Right lobe of liver (tissue), 6 donors: ENCODE measurements around the gene SUMO1. TPM values are rescaled to one million over a fixed set of nuclear protein-coding genes. Genes with fewer than 3 reads are reported as not detected.

Experiments used
- ATAC-seq, 4 donors: fragments of 200-7000 bp; cut with Tn5 transposase; one replicate each; pipeline ENCODE4 v1.9.1; 2020; ENCODE audit warnings: mild to moderate bottlenecking in 4 of 4, moderate library complexity in 4 of 4
- DNase-seq, 3 donors: peaks; one replicate each; pipeline ENCODE4 v3.0.0-alpha.2; 2020
- H3K27ac ChIP-seq, 3 donors: fragments of 200-600 bp; one replicate each; pipeline ENCODE4 v1.8.0; 2022
- H3K27me3 ChIP-seq, 2 donors: fragments of 200-600 bp; one replicate each; pipeline ENCODE4 v1.8.0; 2022
- H3K36me3 ChIP-seq, 4 donors: fragments of 200-600 bp; sonication (generic) in 1 of 4; one replicate each; pipeline versions ENCODE4 v1.5.1 to v1.8.0; 2017 to 2022; ENCODE audit warnings: control low read depth in 1 of 4
- H3K4me1 ChIP-seq, 4 donors: fragments of 200-600 bp; sonication (generic) in 1 of 4; one replicate each; pipeline versions ENCODE4 v1.5.1 to v1.8.0; 2017 to 2022; ENCODE audit warnings: control low read depth in 1 of 4
- H3K4me3 ChIP-seq, 3 donors: fragments of 200-600 bp; one replicate each; pipeline ENCODE4 v1.8.0; 2022
- H3K9me3 ChIP-seq, 4 donors: fragments of 200-600 bp; sonication (generic) in 1 of 4; one replicate each; pipeline versions ENCODE4 v1.5.1 to v1.8.0; 2017 to 2022; ENCODE audit warnings: control low read depth in 1 of 4
- POLR2A ChIP-seq: fragments of 450-650 bp; IDR thresholded peaks from one replicate; pipeline ENCODE4 v1.6.1; 2017; ENCODE audit warnings: antibody characterized with exemption, mild to moderate bottlenecking
- WGBS: methylation state at CpG from one replicate; pipeline ENCODE4 v1.1.6; 2018; ENCODE audit warnings: low coverage, low lambda C conversion rate; ENCODE audit not compliant: insufficient coverage; ENCODE audit errors: missing lambda C conversion rate; 5-methylcytosine and 5-hydroxymethylcytosine counted together
- intact Hi-C, 2 donors: fragments of 100-400 bp; cut with DNase I; formaldehyde crosslinking; loops; one replicate each; pipeline versions ENCODE4 v1.11.2 to v1.14.1; 2022
- total RNA-seq, 6 experiments: library from RNA; depleted of rRNA in 2 of 6; stranded (reverse); fragments of >200 nt in 2 of 6; fragmentation: NEBNext Ultra II Directional in 3 of 6; extraction: Animal tissue kit (Norgen Biotek cat#: 25700) in 3 of 6; gene quantifications; one replicate each; pipeline versions ENCODE4 v1.1.0 to v1.2.4, GENCODE V29; 2016 to 2023
- TF ChIP-seq, protein P1 (sequence below), 4 donors: fragments of 200-600 bp in 3 of 4; fragments of 450-650 bp in 1 of 4; IDR thresholded peaks; one replicate each; pipeline versions ENCODE4 v1.5.1 to v1.8.0; 2016 to 2022; ENCODE audit warnings: antibody characterized with exemption in 4 of 4, mild to moderate bottlenecking in 2 of 4
- donor health status: DM: no; HTN: yes; CAD: no.
- donor health status: DM: no; HTN: no; CAD: no.
- donor health status: DM: no; HTN: no; CAD: no.
- donor health status: DM: no; HTN: yes; CAD: no.
- donor health status: DM: no; HTN: yes; CAD: no.

The SUMO1 gene
- total RNA-seq, 6 experiments from 2014 or later, result 43.3 to 70.8 (median 55.0) TPM

DNA sequence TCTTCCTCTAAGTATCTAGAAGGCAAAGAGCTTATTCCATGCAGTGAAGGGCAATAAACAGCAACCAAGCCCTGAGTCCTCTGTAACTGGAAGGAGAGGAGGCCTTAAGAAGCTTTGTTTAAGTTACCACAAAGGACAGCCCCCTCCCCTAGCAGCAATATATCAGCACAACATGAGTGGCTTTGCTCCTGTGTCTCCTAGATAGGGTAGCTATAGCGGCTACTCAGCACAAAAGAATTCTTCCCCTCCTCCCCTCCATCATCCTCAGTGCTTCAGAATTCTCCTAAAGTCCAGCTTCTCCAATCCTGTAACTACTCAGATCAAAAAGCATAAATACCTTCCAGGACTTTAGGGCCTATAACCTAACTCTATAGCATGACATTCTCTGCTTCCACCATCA lies 16.5 kb downstream of the SUMO1 start:
- DNase-seq (no peak), ATAC-seq (no peak)
- H3K36me3 ChIP-seq, result peaks cover 0 to 8% (median 2%) of the 10 kb centered on the region in 4 donors
- no peaks in the 10 kb centered on the region for H3K4me1 ChIP-seq
- H3K9me3 ChIP-seq, result no peaks in the 10 kb centered on the region
- TF ChIP-seq, protein P1, sequence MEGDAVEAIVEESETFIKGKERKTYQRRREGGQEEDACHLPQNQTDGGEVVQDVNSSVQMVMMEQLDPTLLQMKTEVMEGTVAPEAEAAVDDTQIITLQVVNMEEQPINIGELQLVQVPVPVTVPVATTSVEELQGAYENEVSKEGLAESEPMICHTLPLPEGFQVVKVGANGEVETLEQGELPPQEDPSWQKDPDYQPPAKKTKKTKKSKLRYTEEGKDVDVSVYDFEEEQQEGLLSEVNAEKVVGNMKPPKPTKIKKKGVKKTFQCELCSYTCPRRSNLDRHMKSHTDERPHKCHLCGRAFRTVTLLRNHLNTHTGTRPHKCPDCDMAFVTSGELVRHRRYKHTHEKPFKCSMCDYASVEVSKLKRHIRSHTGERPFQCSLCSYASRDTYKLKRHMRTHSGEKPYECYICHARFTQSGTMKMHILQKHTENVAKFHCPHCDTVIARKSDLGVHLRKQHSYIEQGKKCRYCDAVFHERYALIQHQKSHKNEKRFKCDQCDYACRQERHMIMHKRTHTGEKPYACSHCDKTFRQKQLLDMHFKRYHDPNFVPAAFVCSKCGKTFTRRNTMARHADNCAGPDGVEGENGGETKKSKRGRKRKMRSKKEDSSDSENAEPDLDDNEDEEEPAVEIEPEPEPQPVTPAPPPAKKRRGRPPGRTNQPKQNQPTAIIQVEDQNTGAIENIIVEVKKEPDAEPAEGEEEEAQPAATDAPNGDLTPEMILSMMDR (IDR thresholded peaks at IDR 0.05), result no peak
- TF ChIP-seq POLR2A, result no peak
- intact Hi-C loops, result no loop called here
- no peak overlapping the region for H3K4me3 ChIP-seq
- WGBS, result no CpG with 5 or more reads among the region's 1 CpG
- H3K27ac ChIP-seq, result no peak overlapping the region
- H3K27me3 ChIP-seq, result no peaks in the 10 kb centered on the region

- no peaks in the 10 kb centered on the region for H3K9me3 ChIP-seq
- no peak overlapping the region for H3K27ac ChIP-seq
- H3K27me3 ChIP-seq, result no peaks in the 10 kb centered on the region
- H3K4me1 ChIP-seq, result no peaks in the 10 kb centered on the region
- ATAC-seq (no peak), DNase-seq (no peak)
- H3K36me3 ChIP-seq, result peaks cover 0 to 40% (median 2%) of the 10 kb centered on the region in 4 donors
- WGBS, result 100% methylated on average over 1 of the region's 1 CpG
- intact Hi-C loops, result no loop called here
- TF ChIP-seq POLR2A, result no peak
- TF ChIP-seq, protein P1 (IDR thresholded peaks at IDR 0.05), result no peak
- no peak overlapping the region for H3K4me3 ChIP-seq
Measured at GRCh38 chr2:202215179-202215578, 23.2 kb downstream of the SUMO1 start.

GRCh38 chr2:202208526-202208925 lies 29.9 kb downstream of the SUMO1 start:
- no peak for DNase-seq

DNA sequence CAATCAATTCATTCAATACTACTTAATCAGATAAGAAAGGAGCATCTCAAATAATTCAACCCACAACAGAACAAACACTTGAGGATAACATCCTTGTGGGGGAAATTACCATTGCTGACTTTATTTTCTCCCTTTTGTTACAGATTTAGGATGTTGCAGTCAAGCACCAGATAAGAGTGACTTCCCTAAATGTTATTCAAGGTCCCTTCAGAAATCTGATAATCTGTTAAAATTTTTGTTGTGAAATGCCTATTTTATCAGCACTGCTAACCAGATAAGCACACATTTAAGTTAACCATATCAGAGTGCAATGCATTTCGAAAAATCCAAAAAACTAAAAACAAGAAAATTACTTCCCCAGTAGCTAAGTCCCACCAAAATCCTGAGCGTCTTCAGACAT lies 33.5 kb downstream of the SUMO1 start:
- H3K27ac ChIP-seq, result no peak overlapping the region
- WGBS, result 78% methylated on average over 2 of the region's 2 CpGs
- H3K4me3 ChIP-seq, result no peak overlapping the region
- no peaks in the 10 kb centered on the region for H3K27me3 ChIP-seq
- no peaks in the 10 kb centered on the region for H3K4me1 ChIP-seq
- ATAC-seq, result no peak
- H3K9me3 ChIP-seq, result no peaks in the 10 kb centered on the region
- no peak for TF ChIP-seq POLR2A
- TF ChIP-seq, protein P1 (IDR thresholded peaks at IDR 0.05), result no peak
- intact Hi-C loops, result no loop called here
- peaks cover 0 to 18% (median 12%) of the 10 kb centered on the region in 4 donors for H3K36me3 ChIP-seq
- no peak for DNase-seq

More at GRCh38 chr2:202208526-202208925, 29.9 kb downstream of the SUMO1 start:
- H3K27me3 ChIP-seq, result no peaks in the 10 kb centered on the region
- no peak overlapping the region for H3K27ac ChIP-seq
- peaks cover 0 to 47% (median 13%) of the 10 kb centered on the region in 4 donors for H3K36me3 ChIP-seq
- intact Hi-C loops, result no loop called here
- no peak for TF ChIP-seq POLR2A
- TF ChIP-seq, protein P1 (IDR thresholded peaks at IDR 0.05), result no peak
- no peak overlapping the region for H3K4me3 ChIP-seq
- no peaks in the 10 kb centered on the region for H3K4me1 ChIP-seq
- no peak for ATAC-seq
- no peaks in the 10 kb centered on the region for H3K9me3 ChIP-seq

DNA sequence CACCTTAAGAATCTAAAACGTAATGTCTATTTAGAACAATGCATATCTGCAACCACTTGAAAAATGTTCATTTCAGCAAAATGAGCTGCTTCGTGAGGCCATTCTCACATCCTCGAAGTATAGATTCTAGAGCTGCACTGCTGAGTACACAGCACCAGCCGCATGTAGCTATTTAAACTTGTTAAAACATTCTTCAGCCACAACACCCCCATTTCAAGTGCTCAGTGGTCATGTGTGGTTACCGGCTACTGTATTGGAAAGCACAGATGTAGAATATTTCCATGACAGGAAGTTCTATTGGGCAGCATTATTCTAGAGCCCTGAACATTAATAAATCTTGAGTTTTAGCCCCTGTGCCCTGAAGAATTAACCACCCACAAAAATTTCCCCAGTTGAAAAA lies 35.0 kb downstream of the SUMO1 start:
- intact Hi-C loops, result no loop called here
- 95% methylated on average over 5 of the region's 5 CpGs for WGBS
- Histone ChIP-seq H3K36me3 (peaks cover 0 to 14% (median 12%) of the 10 kb centered on the region in 4 donors), H3K9me3 (no peaks in the 10 kb centered on the region), H3K4me1 (no peaks in the 10 kb centered on the region), H3K27me3 (no peaks in the 10 kb centered on the region), H3K27ac (no peak overlapping the region), H3K4me3 (no peak overlapping the region)
- DNase-seq (no peak), ATAC-seq (no peak)
- TF ChIP-seq, protein P1 (IDR thresholded peaks at IDR 0.05), result no peak
- no peak for TF ChIP-seq POLR2A
